SU-DHL-6 (cell line): ENCODE measurements around the gene SNX1.

ENCODE experiments used
- EZH2phosphoT487 ChIP-seq: fragments of 200-600 bp; sonication (generic), shearing (Covaris generic); conservative IDR thresholded peaks from 2 replicates; pipeline ENCODE4 v1.6.1; 2018; ENCODE audit warnings: mild to moderate bottlenecking, antibody characterized with exemption, low read length, moderate library complexity, mixed read lengths
- TF ChIP-seq, protein P1 (sequence below): fragments of 200-600 bp; sonication (generic); IDR thresholded peaks from one replicate; pipeline ENCODE4 v1.5.1; 2017; ENCODE audit warnings: antibody characterized with exemption, mild to moderate bottlenecking, low read length, moderate library complexity; ENCODE audit not compliant: insufficient read depth, poor library complexity, severe bottlenecking

DNA sequence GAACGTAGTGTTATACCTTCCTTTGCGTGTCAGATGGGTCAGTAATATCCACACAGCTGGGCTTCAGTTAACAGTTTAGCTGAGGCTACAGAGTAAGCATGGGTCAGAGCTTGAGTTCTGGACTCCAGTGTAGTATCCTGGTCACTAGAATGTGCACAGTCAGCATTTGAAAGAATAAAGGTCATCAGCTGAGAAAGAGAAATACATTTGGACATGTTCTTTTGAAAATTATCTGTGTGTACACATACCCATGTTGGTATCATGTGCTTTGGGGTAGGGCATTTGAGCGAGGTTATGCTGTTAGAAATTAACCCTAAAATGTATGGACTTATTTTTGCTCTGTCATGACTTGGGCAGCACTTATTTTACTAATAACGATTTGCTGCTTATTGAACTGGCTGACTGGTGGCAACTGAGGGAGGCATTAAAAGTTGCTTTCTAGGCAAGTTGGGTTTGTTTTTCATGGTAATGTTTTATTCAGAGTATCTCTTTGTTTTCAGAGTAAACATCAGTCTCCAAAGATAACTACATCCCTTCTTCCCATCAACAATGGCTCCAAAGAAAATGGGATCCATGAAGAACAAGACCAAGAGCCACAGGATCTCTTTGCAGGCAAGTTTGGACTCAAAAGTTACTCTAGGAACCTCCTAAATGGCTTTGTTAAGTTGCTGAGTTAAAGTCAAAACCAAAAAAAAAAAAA lies 16.4 kb downstream of the SNX1 start:
- no peak for TF ChIP-seq EZH2phosphoT487
- TF ChIP-seq, protein P1, sequence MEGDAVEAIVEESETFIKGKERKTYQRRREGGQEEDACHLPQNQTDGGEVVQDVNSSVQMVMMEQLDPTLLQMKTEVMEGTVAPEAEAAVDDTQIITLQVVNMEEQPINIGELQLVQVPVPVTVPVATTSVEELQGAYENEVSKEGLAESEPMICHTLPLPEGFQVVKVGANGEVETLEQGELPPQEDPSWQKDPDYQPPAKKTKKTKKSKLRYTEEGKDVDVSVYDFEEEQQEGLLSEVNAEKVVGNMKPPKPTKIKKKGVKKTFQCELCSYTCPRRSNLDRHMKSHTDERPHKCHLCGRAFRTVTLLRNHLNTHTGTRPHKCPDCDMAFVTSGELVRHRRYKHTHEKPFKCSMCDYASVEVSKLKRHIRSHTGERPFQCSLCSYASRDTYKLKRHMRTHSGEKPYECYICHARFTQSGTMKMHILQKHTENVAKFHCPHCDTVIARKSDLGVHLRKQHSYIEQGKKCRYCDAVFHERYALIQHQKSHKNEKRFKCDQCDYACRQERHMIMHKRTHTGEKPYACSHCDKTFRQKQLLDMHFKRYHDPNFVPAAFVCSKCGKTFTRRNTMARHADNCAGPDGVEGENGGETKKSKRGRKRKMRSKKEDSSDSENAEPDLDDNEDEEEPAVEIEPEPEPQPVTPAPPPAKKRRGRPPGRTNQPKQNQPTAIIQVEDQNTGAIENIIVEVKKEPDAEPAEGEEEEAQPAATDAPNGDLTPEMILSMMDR = no peak
